Body of pancreas (tissue), 4 donors: Measurements from ENCODE around the gene MINK1.

Source experiments
- CTCF ChIP-seq, 7 experiments: fragments of 450-650 bp in 4 of 7; fragments of 200-600 bp in 3 of 7; sonication (generic) in 3 of 7; IDR thresholded peaks; one replicate each; pipeline ENCODE4 v1.5.1; 2016 to 2019; ENCODE audit warnings: antibody characterized with exemption in 7 of 7
- POLR2A ChIP-seq, 3 donors: fragments of 450-650 bp; IDR thresholded peaks; one replicate each; pipeline ENCODE4 v1.6.1; 2016; ENCODE audit warnings: antibody characterized with exemption in 3 of 3, mild to moderate bottlenecking in 2 of 3

DNA sequence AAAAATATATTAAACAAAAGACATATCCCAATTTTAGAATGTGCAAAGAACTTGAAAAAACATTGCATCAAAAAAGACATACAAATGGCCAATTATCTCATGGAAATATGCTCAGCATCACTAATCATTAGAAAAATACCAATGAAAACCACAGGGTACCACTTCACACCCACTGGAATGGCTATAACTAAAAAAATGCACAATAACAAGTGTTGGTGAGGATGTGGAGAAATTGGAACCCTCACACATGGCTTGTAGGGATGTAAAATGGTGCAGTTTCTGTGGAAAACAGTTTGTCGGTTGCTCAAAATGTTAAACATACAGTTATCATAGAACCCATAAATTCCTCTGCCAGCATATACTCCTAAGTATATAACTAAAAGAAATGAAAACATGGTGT is 38.0 kb upstream of the MINK1 start:
- no peak for TF ChIP-seq CTCF (IDR thresholded peaks at IDR 0.05)
- TF ChIP-seq POLR2A (IDR thresholded peaks at IDR 0.05): no peak
